CD4-positive, alpha-beta T cell treated with Interleukin-2 at 100 ng/mL for 4 hours (primary cell): Measurements from ENCODE around the gene ADGRV1.
"Not testable (repeated sequence)": the region's sequence is repeated elsewhere in the genome, so short reads cannot be mapped to it uniquely, and the experiment has no call there.

Experiments
- DNase-seq: peaks from one replicate; pipeline ENCODE4 v3.0.0-alpha.2; 2020; ENCODE audit warnings: low spot score

ADGRV1 gene

DNA sequence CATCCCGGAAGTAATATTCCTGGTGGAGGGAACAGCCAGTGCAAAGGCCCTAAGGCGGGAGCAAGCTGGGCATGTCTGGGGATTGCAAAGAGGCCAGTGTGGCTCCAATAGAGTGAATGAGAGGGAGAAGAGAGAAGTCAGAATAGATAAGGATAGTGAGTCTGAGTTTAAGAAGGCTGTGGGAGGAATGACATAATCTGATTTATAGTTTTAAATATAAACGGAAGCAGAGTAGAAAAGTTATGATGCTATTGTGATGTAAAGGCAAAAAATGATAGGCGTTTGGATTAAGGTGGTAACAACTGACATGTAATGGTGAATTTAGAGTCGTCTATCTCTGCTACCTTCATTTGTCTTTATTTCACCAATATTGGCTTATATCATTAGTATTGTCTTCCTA, 473.5 kb downstream of the ADGRV1 start:
- DNase-seq = no peak

DNA sequence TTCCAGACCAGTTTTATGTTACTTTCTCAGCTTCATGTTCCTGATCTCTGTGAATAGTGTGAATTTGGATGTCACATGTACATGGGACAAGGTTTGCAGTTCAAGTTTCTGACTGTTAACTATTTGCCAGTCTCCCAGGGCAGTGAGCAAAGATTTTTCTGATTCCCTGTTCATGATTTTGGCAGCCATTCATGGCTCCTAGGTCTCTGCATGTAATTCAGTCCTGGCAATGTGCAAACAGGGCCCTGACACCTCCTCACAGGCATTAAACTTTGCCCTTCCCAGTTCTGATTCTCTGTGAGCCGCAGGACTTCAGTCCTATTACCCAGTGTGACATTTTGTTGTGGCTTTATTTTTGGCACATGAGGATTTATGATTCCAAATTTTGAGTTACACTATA, 474.8 kb downstream of the ADGRV1 start:
- DNase-seq = no peak

DNA sequence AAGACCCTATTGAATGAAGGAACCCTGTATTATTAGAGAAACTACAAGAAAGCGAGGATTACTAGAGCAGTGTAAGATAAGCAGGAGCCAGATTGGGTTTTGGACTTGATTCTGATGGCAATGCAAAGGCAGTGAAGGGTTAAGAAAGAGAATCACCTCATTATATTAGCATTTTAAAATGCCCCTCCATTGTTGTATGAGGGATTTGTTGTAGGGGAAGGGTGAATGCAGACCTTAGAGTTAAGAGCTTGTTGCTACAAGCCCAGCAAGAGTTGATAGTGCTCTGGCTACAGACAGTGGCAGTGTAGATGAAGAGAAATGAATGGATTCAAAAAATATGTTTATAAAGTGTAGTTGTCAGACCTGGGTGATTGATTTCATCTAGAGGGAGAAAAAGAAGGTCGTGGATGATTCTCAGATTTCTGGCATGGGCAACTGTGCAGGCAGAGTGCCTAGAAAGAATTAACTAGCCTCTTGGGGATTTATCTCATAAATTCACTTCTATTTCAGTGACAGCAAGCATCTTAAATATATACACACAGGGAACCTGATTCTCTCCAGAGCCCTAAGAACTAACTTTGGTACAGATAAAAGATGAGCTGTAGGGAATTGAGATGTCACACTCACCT, 479.7 kb downstream of the ADGRV1 start:
- no peak for DNase-seq

DNA sequence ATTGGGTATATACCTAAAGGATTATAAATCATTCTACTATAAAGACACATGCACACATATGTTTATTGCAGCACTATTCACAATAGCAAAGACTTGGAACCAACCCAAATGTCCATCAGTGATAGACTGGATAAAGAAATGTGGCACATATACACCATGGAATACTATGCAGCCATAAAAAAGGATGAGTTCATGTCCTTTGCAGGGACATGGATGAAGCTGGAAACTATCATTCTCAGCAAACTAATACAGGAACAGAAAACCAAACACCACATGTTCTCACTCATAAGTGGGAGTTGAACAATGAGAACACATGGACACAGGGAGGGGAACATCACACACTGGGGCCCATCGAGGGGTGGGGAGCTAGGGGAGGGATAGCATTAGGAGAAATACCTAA, 482.5 kb downstream of the ADGRV1 start:
- DNase-seq = not testable (repeated sequence)

DNA sequence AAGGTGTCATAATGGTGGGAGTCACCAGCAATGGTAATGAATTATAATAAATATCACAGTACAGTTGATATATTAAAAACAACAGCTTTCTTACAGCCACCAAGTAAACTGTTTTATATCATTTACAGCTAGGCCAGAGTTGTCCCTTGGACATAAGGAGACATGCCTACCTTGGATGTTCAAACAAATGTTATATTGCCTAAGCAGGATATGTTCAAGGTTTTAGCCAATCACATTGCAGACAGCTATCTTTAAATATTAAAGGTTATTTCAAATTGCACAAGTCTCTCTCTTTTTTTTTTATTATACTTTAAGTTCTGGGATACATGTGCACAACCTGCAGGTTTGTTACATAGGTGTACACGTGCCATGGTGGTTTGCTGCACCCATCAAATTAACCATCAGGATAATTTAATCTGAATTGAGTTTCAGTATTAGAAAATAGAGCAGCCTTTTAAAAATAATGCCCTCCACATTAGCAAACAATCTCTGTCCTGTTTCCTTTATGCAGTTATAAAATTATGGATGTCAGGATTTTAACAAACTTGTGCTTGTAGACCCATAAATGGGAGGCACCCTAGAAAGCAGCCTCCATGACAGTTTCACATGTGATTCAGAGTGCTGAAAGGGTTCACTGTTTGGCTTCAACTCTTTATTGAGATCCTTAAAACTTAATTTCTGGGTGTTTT, 483.8 kb downstream of the ADGRV1 start:
- DNase-seq = no peak

DNA sequence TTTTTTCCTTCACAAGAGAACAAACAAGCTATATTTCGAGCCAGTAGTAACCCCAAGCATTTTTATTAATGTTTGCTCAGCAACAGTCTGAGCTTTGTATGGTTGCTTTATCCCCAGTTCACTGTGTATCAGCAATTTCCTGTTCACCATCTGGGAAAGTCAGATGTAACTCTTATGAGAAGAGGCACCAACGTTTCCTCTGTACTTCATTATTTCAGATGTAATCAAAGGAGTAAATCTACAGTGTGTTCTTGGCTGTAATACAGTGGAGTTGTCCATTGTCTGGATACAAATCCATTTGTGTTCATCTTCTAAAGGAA, 484.3 kb downstream of the ADGRV1 start:
- no peak for DNase-seq

GRCh38 chr5:91048073-91048472, 489.5 kb downstream of the ADGRV1 start:
- DNase-seq = no peak

- no peak for DNase-seq
These were observed 490.5 kb downstream of the ADGRV1 start for GRCh38 chr5:91049112-91049511.

GRCh38 chr5:91049800-91050199, 491.2 kb downstream of the ADGRV1 start:
- DNase-seq = no peak

- DNase-seq = not testable (repeated sequence)
These were observed 493.8 kb downstream of the ADGRV1 start for GRCh38 chr5:91052411-91052810.

GRCh38 chr5:91052977-91053740, 494.6 kb downstream of the ADGRV1 start:
- DNase-seq = no peak

- no peak for DNase-seq
These were observed 495.1 kb downstream of the ADGRV1 start for GRCh38 chr5:91053741-91054025.

DNA sequence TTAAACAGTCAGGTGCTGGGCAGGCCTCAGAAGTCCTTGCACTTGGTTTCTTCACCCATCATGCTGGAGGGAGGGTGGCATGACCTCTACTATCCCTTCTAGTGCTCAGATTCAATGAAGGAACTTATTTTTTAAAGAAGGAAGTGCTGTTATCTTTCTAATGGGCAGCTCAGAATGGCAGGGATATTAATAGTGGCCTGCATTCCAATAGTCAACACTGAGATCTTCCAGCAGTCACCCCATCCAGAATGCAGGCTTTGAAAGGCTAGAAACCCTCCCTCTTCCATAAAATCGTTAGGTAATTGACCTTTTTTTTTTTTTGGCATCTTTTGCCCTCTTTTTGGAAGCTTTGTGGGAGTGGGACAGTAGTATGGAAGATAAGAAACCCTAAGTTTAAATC, 499.6 kb downstream of the ADGRV1 start:
- no peak for DNase-seq

- no peak for DNase-seq
These were observed 500.0 kb downstream of the ADGRV1 start for GRCh38 chr5:91058575-91058974.

DNA sequence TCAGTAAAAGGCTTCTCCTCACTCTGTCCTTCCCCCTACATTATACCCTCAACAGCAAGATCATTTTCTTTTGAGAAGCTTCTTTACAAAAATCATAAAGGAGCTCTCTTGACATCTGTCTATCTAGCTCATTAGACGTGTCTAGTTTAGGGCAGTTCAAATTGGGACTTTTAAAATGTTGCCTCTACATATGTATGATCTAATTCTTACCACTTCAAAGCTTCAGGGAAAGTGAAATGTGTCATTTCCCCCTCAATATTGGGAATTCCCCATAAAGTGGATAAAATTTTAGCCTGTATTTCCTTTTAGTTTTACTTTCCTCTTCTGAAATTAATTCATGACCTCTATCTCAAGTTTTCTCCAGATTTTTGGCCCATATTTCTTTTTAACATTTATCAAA, 500.8 kb downstream of the ADGRV1 start:
- DNase-seq = no peak

DNA sequence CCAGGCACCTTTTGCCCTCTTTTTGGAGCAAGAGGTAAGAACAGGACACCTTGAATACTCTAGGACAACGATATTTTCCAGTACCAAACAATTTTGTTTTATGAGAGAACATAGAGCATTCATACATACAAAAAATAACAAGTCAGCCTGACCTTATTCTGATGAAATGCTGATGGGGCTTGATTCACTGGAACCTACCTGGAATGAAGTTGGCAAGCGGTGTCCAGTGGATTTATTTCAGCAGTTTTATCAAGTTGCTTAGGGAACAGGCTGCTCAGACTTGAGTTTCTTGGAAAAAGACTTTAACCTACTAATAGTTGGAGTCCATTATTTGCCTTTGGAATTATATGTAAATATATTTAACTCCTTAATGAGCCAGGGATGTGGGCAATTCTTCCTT, 502.5 kb downstream of the ADGRV1 start:
- no peak for DNase-seq

GRCh38 chr5:91061946-91062562, 503.5 kb downstream of the ADGRV1 start:
- no peak for DNase-seq

GRCh38 chr5:91063098-91063690, 504.6 kb downstream of the ADGRV1 start:
- not testable (repeated sequence) for DNase-seq

DNA sequence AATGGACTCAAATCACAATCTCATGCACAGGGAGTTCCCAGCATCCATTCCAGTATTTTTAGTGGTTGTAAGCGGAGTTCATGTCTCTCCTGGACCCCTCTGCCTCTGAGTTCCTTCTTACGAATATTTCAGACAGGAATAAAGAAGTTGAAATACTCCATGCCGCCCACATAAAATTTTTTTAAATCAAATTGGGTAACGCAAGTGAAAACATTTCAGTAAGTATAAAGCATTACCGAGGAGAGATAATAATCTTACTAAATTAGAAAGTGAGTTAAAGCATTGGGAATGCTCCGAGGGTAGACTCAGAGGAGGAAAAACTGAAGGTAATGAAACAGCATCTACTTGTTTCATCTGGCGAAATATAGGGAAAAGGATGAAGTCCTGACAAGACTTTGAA, 506.9 kb downstream of the ADGRV1 start:
- DNase-seq = no peak

GRCh38 chr5:91069364-91069763, 510.8 kb downstream of the ADGRV1 start:
- DNase-seq = no peak

GRCh38 chr5:91070761-91071550, 512.4 kb downstream of the ADGRV1 start:
- no peak for DNase-seq

DNA sequence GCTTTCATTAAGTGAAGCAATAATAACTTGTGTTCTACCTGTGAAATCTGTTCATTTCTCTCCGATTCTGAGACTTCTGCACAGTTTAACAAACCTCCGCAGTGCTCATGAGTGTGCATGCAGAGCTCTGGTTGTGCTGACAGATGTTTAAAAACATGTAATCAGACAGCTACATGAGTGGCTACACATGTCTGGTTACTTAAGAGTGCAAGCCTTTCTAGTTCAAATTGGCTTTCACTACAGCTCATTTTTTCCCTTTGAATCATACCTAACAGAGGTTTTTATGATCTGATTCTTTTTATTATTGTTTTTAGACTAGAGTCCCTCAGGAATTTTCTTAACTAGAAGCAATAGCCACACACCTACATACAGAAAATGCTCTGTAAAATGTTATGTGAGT, 514.3 kb downstream of the ADGRV1 start:
- DNase-seq = no peak
